ENCODE measurements around the gene NCEH1. TPM values are rescaled to one million over a fixed set of nuclear protein-coding genes. Genes with fewer than 3 reads are reported as not detected.

The NCEH1 gene
- total RNA-seq, 5 donors from 2014 or later (not counting 1 experiment from before 2014, with no cell fraction given) = 2.4 to 3.8 (median 3.5) TPM

- H3K27ac ChIP-seq (ENCODE audit: low read length) = no peak overlapping the region
Measured at GRCh38 chr3:172601066-172601832, 109.6 kb downstream of the NCEH1 start.

GRCh38 chr3:172600644-172601065, 110.2 kb downstream of the NCEH1 start:
- peaks cover 0 to 3% of the 10 kb centered on the region in 2 experiments for H3K4me1 ChIP-seq (ENCODE audit: control insufficient read depth in 1 of 2, extremely low read depth in 1 of 2, insufficient read depth in 2 of 2, low read length in 2 of 2)
- H3K27me3 Mint-ChIP-seq = no peaks in the 10 kb centered on the region
- H3K36me3 Mint-ChIP-seq = no peaks in the 10 kb centered on the region
- no peaks in the 10 kb centered on the region for H3K9me3 ChIP-seq
- H3K4me1 Mint-ChIP-seq = peaks cover 8% of the 10 kb centered on the region in 3 donors
- H3K4me3 Mint-ChIP-seq = no peak overlapping the region
- no peaks in the 10 kb centered on the region for H3K36me3 ChIP-seq (ENCODE audit: control insufficient read depth in 2 of 2, extremely low read depth in 1 of 2, insufficient read depth in 1 of 2, low read length in 1 of 2)
- CTCF ChIA-PET = no interaction called here
- no peak overlapping the region for H3K27ac ChIP-seq (ENCODE audit: low read length)
- H3K9me3 Mint-ChIP-seq = no peaks in the 10 kb centered on the region
- H3K27ac Mint-ChIP-seq = no peak overlapping the region
- no peak overlapping the region for H3K4me3 ChIP-seq (ENCODE audit: control insufficient read depth in 1 of 2, extremely low read depth in 1 of 2, low read length in 1 of 2)
- ATAC-seq (replicated peaks in 1 of 4) (no peak), DNase-seq (no peak)
- POLR2A ChIA-PET = interaction anchor here in 1 of 2 donors (0.7 kb wide), 2 partner anchors 82 to 563 kb away, joined by 3 to 4 read pairs; no protein-coding TSS in a partner anchor
- 73% methylated on average over 2 of the region's 3 CpGs for WGBS (ENCODE audit: insufficient coverage)
- no peaks in the 10 kb centered on the region for H3K27me3 ChIP-seq (replicated peaks in 1 of 2; ENCODE audit: control insufficient read depth in 2 of 2, extremely low read depth in 1 of 2, insufficient read depth in 2 of 2, low read length in 1 of 2)

More at GRCh38 chr3:172601066-172601832, 109.6 kb downstream of the NCEH1 start:
- Mint-ChIP-seq H3K4me3 (no peak overlapping the region), H3K4me1 (peaks cover 2 to 3% (median 2%) of the 10 kb centered on the region in 3 donors), H3K27me3 (no peaks in the 10 kb centered on the region), H3K9me3 (no peaks in the 10 kb centered on the region), H3K36me3 (no peaks in the 10 kb centered on the region), H3K27ac (no peak overlapping the region)
- H3K27me3 ChIP-seq (replicated peaks in 1 of 2; ENCODE audit: control insufficient read depth in 2 of 2, extremely low read depth in 1 of 2, insufficient read depth in 2 of 2, low read length in 1 of 2) = no peaks in the 10 kb centered on the region
- ATAC-seq (replicated peaks in 1 of 4) (no peak), DNase-seq (no peak)
- CTCF ChIA-PET = interaction anchor here in 1 of 2 donors (0.5 kb wide), 1 partner anchor 23 kb away, joined by 6 read pairs; no protein-coding TSS in a partner anchor
- H3K9me3 ChIP-seq = no peaks in the 10 kb centered on the region
- no peak overlapping the region for H3K4me3 ChIP-seq (ENCODE audit: control insufficient read depth in 1 of 2, extremely low read depth in 1 of 2, low read length in 1 of 2)
- no CpG with 5 or more reads among the region's 3 CpGs for WGBS (ENCODE audit: insufficient coverage)
- no peaks in the 10 kb centered on the region for H3K36me3 ChIP-seq (ENCODE audit: control insufficient read depth in 2 of 2, extremely low read depth in 1 of 2, insufficient read depth in 1 of 2, low read length in 1 of 2)
- H3K4me1 ChIP-seq (ENCODE audit: control insufficient read depth in 1 of 2, extremely low read depth in 1 of 2, insufficient read depth in 2 of 2, low read length in 2 of 2) = no peaks in the 10 kb centered on the region
- POLR2A ChIA-PET = no interaction called here

GRCh38 chr3:172598904-172599303, 112.0 kb downstream of the NCEH1 start:
- DNase-seq (no peak), ATAC-seq (replicated peaks in 1 of 4) (no peak)
- Mint-ChIP-seq H3K4me3 (no peak overlapping the region), H3K9me3 (no peaks in the 10 kb centered on the region), H3K4me1 (peaks cover 23 to 26% (median 24%) of the 10 kb centered on the region in 3 donors), H3K27ac (no peak overlapping the region), H3K27me3 (no peaks in the 10 kb centered on the region), H3K36me3 (no peaks in the 10 kb centered on the region)
- ChIA-PET POLR2A (no interaction called here), CTCF (interaction anchor here in 1 of 2 donors (0.6 kb wide), 1 partner anchor 69 kb away, joined by 3 read pairs; no protein-coding TSS in a partner anchor)
- Histone ChIP-seq H3K27me3 (replicated peaks in 1 of 2; ENCODE audit: control insufficient read depth in 2 of 2, extremely low read depth in 1 of 2, insufficient read depth in 2 of 2, low read length in 1 of 2) (no peaks in the 10 kb centered on the region), H3K27ac (ENCODE audit: low read length) (no peak overlapping the region), H3K36me3 (ENCODE audit: control insufficient read depth in 2 of 2, extremely low read depth in 1 of 2, insufficient read depth in 1 of 2, low read length in 1 of 2) (no peaks in the 10 kb centered on the region), H3K9me3 (no peaks in the 10 kb centered on the region), H3K4me1 (ENCODE audit: control insufficient read depth in 1 of 2, extremely low read depth in 1 of 2, insufficient read depth in 2 of 2, low read length in 2 of 2) (peaks cover 4 to 8% of the 10 kb centered on the region in 2 experiments), H3K4me3 (ENCODE audit: control insufficient read depth in 1 of 2, extremely low read depth in 1 of 2, low read length in 1 of 2) (no peak overlapping the region)
- WGBS (ENCODE audit: insufficient coverage) = no CpG with 5 or more reads among the region's 3 CpGs

- no peaks in the 10 kb centered on the region for H3K9me3 ChIP-seq
- H3K4me3 ChIP-seq (ENCODE audit: control insufficient read depth in 1 of 2, extremely low read depth in 1 of 2, low read length in 1 of 2) = no peak overlapping the region
- H3K4me1 ChIP-seq (ENCODE audit: control insufficient read depth in 1 of 2, extremely low read depth in 1 of 2, insufficient read depth in 2 of 2, low read length in 2 of 2) = peaks cover 18 to 25% of the 10 kb centered on the region in 2 experiments
- DNase-seq (no peak), ATAC-seq (replicated peaks in 1 of 4) (no peak)
- H3K9me3 Mint-ChIP-seq = no peaks in the 10 kb centered on the region
- no peaks in the 10 kb centered on the region for H3K36me3 Mint-ChIP-seq
- peaks cover 47 to 49% (median 47%) of the 10 kb centered on the region in 3 donors for H3K4me1 Mint-ChIP-seq
- no peaks in the 10 kb centered on the region for H3K36me3 ChIP-seq (ENCODE audit: control insufficient read depth in 2 of 2, extremely low read depth in 1 of 2, insufficient read depth in 1 of 2, low read length in 1 of 2)
- H3K27ac Mint-ChIP-seq = peak overlapping the region; percentile 93 to 95
- H3K4me3 Mint-ChIP-seq = peak overlapping the region in 1 of 3 donors; percentile 62
- H3K27ac ChIP-seq (ENCODE audit: low read length) = peak overlapping the region; percentile 28
- no peaks in the 10 kb centered on the region for H3K27me3 Mint-ChIP-seq
- ChIA-PET CTCF (interaction anchor here (0.5 to 3.6 kb wide), 39 partner anchors 10 to 265 kb away, joined by 3 to 24 read pairs (median 5); partner anchors contain the start of genes TNFSF10 (in 2 of the 2) and ECT2 (in 1 of the 2)), POLR2A (interaction anchor here in 1 of 2 donors (0.6 kb wide), 1 partner anchor 1731 kb away, joined by 3 read pairs; no protein-coding TSS in a partner anchor)
- WGBS (ENCODE audit: insufficient coverage) = no CpG with 5 or more reads among the region's 2 CpGs
- H3K27me3 ChIP-seq (replicated peaks in 1 of 2; ENCODE audit: control insufficient read depth in 2 of 2, extremely low read depth in 1 of 2, insufficient read depth in 2 of 2, low read length in 1 of 2) = no peaks in the 10 kb centered on the region
Measured at GRCh38 chr3:172596394-172596706, 114.5 kb downstream of the NCEH1 start.

GRCh38 chr3:172595664-172596393, 115.0 kb downstream of the NCEH1 start:
- POLR2A ChIA-PET = no interaction called here
- no CpG with 5 or more reads among the region's 7 CpGs for WGBS (ENCODE audit: insufficient coverage)

More at GRCh38 chr3:172595664-172596393, 115.0 kb downstream of the NCEH1 start:
- Histone ChIP-seq H3K9me3 (no peaks in the 10 kb centered on the region), H3K27me3 (replicated peaks in 1 of 2; ENCODE audit: control insufficient read depth in 2 of 2, extremely low read depth in 1 of 2, insufficient read depth in 2 of 2, low read length in 1 of 2) (no peaks in the 10 kb centered on the region), H3K4me1 (ENCODE audit: control insufficient read depth in 1 of 2, extremely low read depth in 1 of 2, insufficient read depth in 2 of 2, low read length in 2 of 2) (peaks cover 20 to 29% of the 10 kb centered on the region in 2 experiments), H3K27ac (ENCODE audit: low read length) (peak overlapping the region; percentile 28), H3K36me3 (ENCODE audit: control insufficient read depth in 2 of 2, extremely low read depth in 1 of 2, insufficient read depth in 1 of 2, low read length in 1 of 2) (no peaks in the 10 kb centered on the region), H3K4me3 (ENCODE audit: control insufficient read depth in 1 of 2, extremely low read depth in 1 of 2, low read length in 1 of 2) (peak overlapping the region in 1 of 2 donors; percentile 15)
- Mint-ChIP-seq H3K27ac (peak overlapping the region; percentile 93 to 95), H3K9me3 (peaks cover 0 to under 1% (median 0%) of the 10 kb centered on the region in 3 donors), H3K27me3 (no peaks in the 10 kb centered on the region), H3K36me3 (no peaks in the 10 kb centered on the region), H3K4me1 (peaks cover 52 to 54% (median 52%) of the 10 kb centered on the region in 3 donors), H3K4me3 (peak overlapping the region; percentile 62 to 84 (median 81))
- DNase-seq (peak in 25 of 35 experiments; percentile 7 to 80 (median 29)), ATAC-seq (replicated peaks in 1 of 4) (peak; percentile 18 to 68 (median 57))
- CTCF ChIA-PET = interaction anchor here (0.5 to 3.6 kb wide), 57 partner anchors 8 to 981 kb away, joined by 3 to 24 read pairs (median 4); partner anchors contain the start of genes TNFSF10 (in 2 of the 2) and ECT2 (in 1 of the 2)
